HepG2 (cell line): ENCODE results near the gene RALB. TPM values are rescaled to one million over a fixed set of nuclear protein-coding genes. Genes with fewer than 3 reads are reported as not detected.

ENCODE experiments used
- ARNT2 ChIP-seq: sonication (generic); formaldehyde crosslinking; IDR thresholded peaks from 2 replicates; pipeline ENCODE4 v1.8.0; 2022; ENCODE audit warnings: mild to moderate bottlenecking, low read depth, missing genetic modification reagents, moderate library complexity
- CHD2 ChIP-seq: IDR thresholded peaks from 2 replicates; pipeline ENCODE4 v1.6.1; 2011; ENCODE audit warnings: low read depth, low read length, improper control_type of control experiment
- HOXD1 ChIP-seq: sonication (generic); formaldehyde crosslinking; IDR thresholded peaks from 2 replicates; pipeline ENCODE4 v1.5.0; 2020; ENCODE audit warnings: missing genetic modification reagents
- MAFK ChIP-seq, 2 experiments: IDR thresholded peaks in 1 of 2; conservative IDR thresholded peaks in 1 of 2; 2 replicates each; pipeline ENCODE4 v1.6.1; 2011; ENCODE audit warnings: improper control_type of control experiment in 2 of 2, low read length in 2 of 2
- RFX1 ChIP-seq: fragments of 450-650 bp; IDR thresholded peaks from 2 replicates; pipeline ENCODE4 v1.6.1; 2017
- SIN3B ChIP-seq: fragments of 150-350 bp; IDR thresholded peaks from 2 replicates; pipeline ENCODE4 v1.6.1; 2014; ENCODE audit warnings: low read length
- SOX5 ChIP-seq: IDR thresholded peaks from 2 replicates; pipeline ENCODE4 v1.6.1; 2016; ENCODE audit warnings: borderline replicate concordance
- SUZ12 ChIP-seq: fragments of 150-350 bp; IDR thresholded peaks from 2 replicates; pipeline ENCODE4 v1.6.1; 2014; ENCODE audit warnings: low read depth, low read length
- TCF12 ChIP-seq, 2 experiments: fragments of 450-650 bp in 1 of 2; sonication (generic) in 1 of 2; formaldehyde crosslinking in 1 of 2; IDR thresholded peaks; 2 replicates each; pipeline versions ENCODE4 v1.6.1 to v1.8.0; 2017 to 2022; ENCODE audit warnings: antibody characterized with exemption in 1 of 2, mild to moderate bottlenecking in 1 of 2, missing genetic modification reagents in 1 of 2, moderate library complexity in 1 of 2
- ZBTB46 ChIP-seq: sonication (generic); formaldehyde crosslinking; IDR thresholded peaks from 2 replicates; pipeline ENCODE4 v1.4.0; 2020; ENCODE audit warnings: mild to moderate bottlenecking, missing genetic modification reagents, borderline replicate concordance
- ZHX2 ChIP-seq, 2 experiments: sonication (generic) in 1 of 2; formaldehyde crosslinking in 1 of 2; IDR thresholded peaks; 2 replicates each; pipeline versions ENCODE4 v1.6.1 to v1.9.0; 2014 to 2022; ENCODE audit warnings: antibody characterized with exemption in 1 of 2, borderline replicate concordance in 1 of 2, inconsistent platforms in 1 of 2, low read depth in 1 of 2, missing genetic modification reagents in 1 of 2
- ZIK1 ChIP-seq: sonication (generic); formaldehyde crosslinking; IDR thresholded peaks from 2 replicates; pipeline ENCODE4 v1.5.0; 2020; ENCODE audit warnings: mild to moderate bottlenecking, low read depth, missing genetic modification reagents, borderline replicate concordance
- ZNF160 ChIP-seq: sonication (generic); formaldehyde crosslinking; IDR thresholded peaks from 2 replicates; pipeline ENCODE4 v1.8.0; 2022; ENCODE audit warnings: mild to moderate bottlenecking, inconsistent platforms, missing genetic modification reagents
- ZNF207 ChIP-seq: fragments of 450-650 bp; IDR thresholded peaks from 2 replicates; pipeline ENCODE4 v1.6.1; 2016; ENCODE audit warnings: antibody characterized with exemption, borderline replicate concordance
- ZNF253 ChIP-seq: sonication (generic); formaldehyde crosslinking; IDR thresholded peaks from 2 replicates; pipeline ENCODE4 v1.8.0; 2022; ENCODE audit warnings: mild to moderate bottlenecking, missing genetic modification reagents, borderline replicate concordance
- ZNF263 ChIP-seq: sonication (generic); formaldehyde crosslinking; IDR thresholded peaks from 2 replicates; pipeline ENCODE4 v1.4.0; 2020; ENCODE audit warnings: missing genetic modification reagents
- ZNF282 ChIP-seq: fragments of 450-650 bp; IDR thresholded peaks from 2 replicates; pipeline ENCODE4 v1.6.1; 2018; ENCODE audit not compliant: partially characterized antibody
- ZNF30 ChIP-seq: sonication (generic); formaldehyde crosslinking; IDR thresholded peaks from 2 replicates; pipeline ENCODE4 v1.5.0; 2020; ENCODE audit warnings: mild to moderate bottlenecking, missing genetic modification reagents
- ZNF557 ChIP-seq: sonication (generic); formaldehyde crosslinking; IDR thresholded peaks from 2 replicates; pipeline ENCODE4 v1.4.0; 2020; ENCODE audit warnings: missing genetic modification reagents
- ZNF562 ChIP-seq: sonication (generic); formaldehyde crosslinking; IDR thresholded peaks from 2 replicates; pipeline ENCODE4 v1.8.0; 2022; ENCODE audit warnings: missing genetic modification reagents, borderline replicate concordance
- ZNF816 ChIP-seq: sonication (generic); formaldehyde crosslinking; IDR thresholded peaks from 2 replicates; pipeline ENCODE4 v1.8.0; 2022; ENCODE audit warnings: missing genetic modification reagents, mild to moderate bottlenecking, borderline replicate concordance
- ZNF839 ChIP-seq: sonication (generic); formaldehyde crosslinking; IDR thresholded peaks from 2 replicates; pipeline ENCODE4 v1.4.0; 2020; ENCODE audit warnings: missing genetic modification reagents, mild to moderate bottlenecking, borderline replicate concordance
- polyA plus RNA-seq, 8 experiments: library from polyadenylated mRNA; depleted of rRNA in 3 of 8; stranded (reverse) in 7 of 8; unstranded in 1 of 8; fragments of >200 nt; fragmentation: Illumina TruSeq in 4 of 8; extraction: Trizol in 4 of 8; gene quantifications; 2 replicates each; pipeline versions ENCODE4 v1.2.1 to v1.2.3, GENCODE V29; 2011 to 2016; ENCODE audit warnings: low read depth in 4 of 8, missing spikeins in 1 of 8, mixed read lengths in 1 of 8; ENCODE audit not compliant: insufficient read depth in 1 of 8
- total RNA-seq, 5 experiments: library from RNA; depleted of rRNA; stranded (reverse); fragments of >200 nt; fragmentation: Illumina TruSeq; extraction: Trizol; gene quantifications; 2 replicates each; pipeline ENCODE4 v1.2.3, GENCODE V29; 2016; ENCODE audit warnings: low read depth in 1 of 5

RALB gene
- total and polyA plus RNA-seq, 2 of the 13 experiments (the other 11 are each of a cell fraction or from before 2014, with no cell fraction given): 37.8 to 43.2 TPM

GRCh38 chr2:120223034-120223912, 29.4 kb upstream of the RALB start, which contains the start of gene TMEM185B (continued):
- TF ChIP-seq ZNF263: no peak
- no peak for TF ChIP-seq CHD2
- TF ChIP-seq ZIK1 (CRISPR knock-in tag): peak; percentile 77; the same call in 1 of the 2 replicates
- peak; percentile 44; the same call in 1 of the 2 replicates for TF ChIP-seq ZNF160 (CRISPR knock-in tag)
- TF ChIP-seq HOXD1 (CRISPR knock-in tag): no peak
- no peak for TF ChIP-seq ZNF562 (CRISPR knock-in tag)
- no peak for TF ChIP-seq RFX1
- TF ChIP-seq ZNF839 (CRISPR knock-in tag): no peak
- no peak for TF ChIP-seq SOX5
- no peak for TF ChIP-seq ZBTB46
- peak; percentile 79; the same call in 1 of the 2 replicates for TF ChIP-seq ARNT2
- no peak for TF ChIP-seq MAFK (conservative IDR thresholded peaks at IDR 0.05 in 1 of 2, IDR thresholded peaks at IDR 0.05 in 1 of 2; ENCODE audit: low read length in 2 of 2)
- no peak for TF ChIP-seq ZNF207
- TF ChIP-seq ZNF282: no peak
- TF ChIP-seq SUZ12: no peak
- TF ChIP-seq ZHX2 (IDR thresholded peaks at IDR 0.05; ENCODE audit: low read depth): peak; percentile 62
- TF ChIP-seq ZHX2 (CRISPR knock-in tag; IDR thresholded peaks at IDR 0.05; ENCODE audit: borderline replicate concordance): no peak
- TF ChIP-seq ZNF557: 0 out of 2 replicates have a peak, but pooled peaks have one; percentile 31
- TF ChIP-seq SIN3B: no peak
- TF ChIP-seq ZNF816: no peak
- TF ChIP-seq TCF12 (IDR thresholded peaks at IDR 0.05): no peak
- no peak for TF ChIP-seq TCF12 (CRISPR knock-in tag; IDR thresholded peaks at IDR 0.05)
- no peak for TF ChIP-seq ZNF30 (CRISPR knock-in tag)
- TF ChIP-seq ZNF253 (CRISPR knock-in tag): 0 out of 2 replicates have a peak, but pooled peaks have one; percentile 11
